CD4-positive, alpha-beta T cell treated with Interleukin-6 at 100 ng/mL for 8 hours (primary cell): Measurements from ENCODE around the gene CSNK2A2.

Experiments
- DNase-seq: peaks from one replicate; pipeline ENCODE4 v3.0.0-alpha.2; 2020; ENCODE audit warnings: mixed read lengths, low spot score

The CSNK2A2 gene

DNA sequence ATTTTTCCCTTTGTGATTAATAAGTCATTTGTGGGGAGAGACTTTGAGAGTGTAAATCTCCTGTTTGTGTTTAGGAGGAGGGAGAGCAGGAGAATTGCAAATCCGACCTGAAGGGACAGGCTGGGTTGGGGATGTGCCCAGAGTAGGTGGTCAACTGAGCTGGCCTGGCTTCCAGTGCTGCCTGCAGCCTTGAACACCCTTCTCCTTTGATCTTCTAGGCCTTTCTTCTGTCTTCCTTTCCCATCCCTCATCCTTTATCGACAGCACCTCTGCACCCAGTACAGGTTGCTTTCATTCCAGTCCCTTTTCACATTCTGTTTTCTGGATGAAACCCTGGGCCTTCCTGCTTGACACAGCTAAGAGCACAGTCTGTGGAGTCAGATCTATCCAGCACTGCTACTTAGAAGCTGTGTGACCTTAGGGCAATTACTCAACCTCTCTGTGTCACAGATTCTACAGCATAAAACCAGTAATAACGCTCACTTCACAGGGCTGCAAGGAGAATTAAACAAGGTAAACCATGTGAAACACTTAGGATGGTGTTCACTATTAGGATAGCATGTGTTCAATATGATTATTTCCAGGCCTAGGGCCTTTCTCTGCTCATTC lies 1.0 kb upstream of the CSNK2A2 start:
- no peak for DNase-seq

DNA sequence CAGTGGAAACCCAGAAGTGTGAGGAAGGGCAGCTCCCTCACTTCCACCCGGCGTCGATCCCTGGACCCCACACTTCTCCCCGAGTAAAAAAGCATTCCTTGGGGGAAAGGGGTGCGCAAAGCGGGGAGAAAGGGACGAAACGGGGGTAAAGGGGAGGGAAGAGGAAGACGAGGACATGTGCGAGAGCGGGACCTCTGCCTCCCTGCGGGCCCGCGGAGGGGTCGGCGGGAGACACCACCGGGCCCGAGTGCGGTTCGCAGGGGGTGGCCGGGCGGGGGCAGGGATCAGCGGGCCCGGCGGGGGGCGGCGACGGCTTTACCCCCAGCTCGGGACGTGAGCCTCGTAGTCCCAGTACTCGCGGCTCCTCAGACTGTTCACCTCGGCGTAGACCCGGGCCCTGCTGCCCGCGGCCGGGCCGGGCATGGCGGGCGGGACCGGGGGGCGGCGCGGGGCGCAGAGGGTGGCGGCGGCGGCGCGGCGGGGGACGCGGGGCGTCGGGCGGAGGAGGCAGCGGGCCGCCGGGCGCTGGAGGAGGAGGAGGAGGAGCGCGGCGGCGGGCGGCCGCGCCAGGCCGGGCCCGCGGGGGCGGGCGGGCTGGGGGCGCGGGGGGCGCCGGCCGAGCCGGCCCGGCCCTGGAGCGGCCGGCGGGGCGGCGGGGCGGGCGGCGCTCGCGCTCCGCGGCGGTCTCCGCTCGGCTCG lies 443 bp downstream of the CSNK2A2 start:
- DNase-seq: no peak

DNA sequence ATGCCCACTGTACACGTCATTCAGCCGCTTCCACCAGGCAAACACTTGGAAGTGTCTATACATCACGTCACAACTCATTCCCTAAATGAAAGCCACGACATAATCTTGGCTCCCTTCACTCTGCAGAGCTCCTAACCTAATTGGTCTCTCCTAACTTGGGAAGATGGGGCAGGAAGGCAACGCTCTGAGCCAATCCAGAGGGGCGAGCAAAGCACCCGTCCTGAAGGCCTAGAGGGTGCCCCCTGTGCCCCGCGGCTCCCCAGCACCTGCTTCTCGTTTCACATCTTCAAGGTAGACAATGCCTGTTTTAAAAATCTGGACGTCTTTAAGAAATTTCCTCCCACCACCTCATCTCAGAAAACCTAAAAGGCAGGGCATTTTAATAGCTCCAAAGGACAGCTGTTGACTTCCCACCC lies 1.0 kb downstream of the CSNK2A2 start:
- no peak for DNase-seq

DNA sequence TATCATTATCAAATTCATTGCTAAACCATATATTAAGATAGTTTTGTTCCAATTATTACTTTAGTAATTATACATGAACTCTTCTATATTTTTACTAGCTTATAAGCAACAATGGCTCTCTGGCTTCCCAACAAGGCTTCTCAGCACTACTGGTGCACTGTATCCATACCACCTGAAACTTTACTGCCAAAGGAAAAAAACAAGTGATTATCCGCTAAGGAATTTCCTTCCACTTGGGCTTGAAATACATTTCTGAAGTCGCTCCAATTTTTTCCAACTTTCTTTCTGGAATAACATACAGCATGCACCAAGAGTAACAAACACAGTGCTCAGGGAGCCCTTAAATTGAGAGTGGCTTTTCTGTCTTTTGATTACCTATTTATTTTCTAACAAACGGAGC lies 2.1 kb downstream of the CSNK2A2 start:
- no peak for DNase-seq

DNA sequence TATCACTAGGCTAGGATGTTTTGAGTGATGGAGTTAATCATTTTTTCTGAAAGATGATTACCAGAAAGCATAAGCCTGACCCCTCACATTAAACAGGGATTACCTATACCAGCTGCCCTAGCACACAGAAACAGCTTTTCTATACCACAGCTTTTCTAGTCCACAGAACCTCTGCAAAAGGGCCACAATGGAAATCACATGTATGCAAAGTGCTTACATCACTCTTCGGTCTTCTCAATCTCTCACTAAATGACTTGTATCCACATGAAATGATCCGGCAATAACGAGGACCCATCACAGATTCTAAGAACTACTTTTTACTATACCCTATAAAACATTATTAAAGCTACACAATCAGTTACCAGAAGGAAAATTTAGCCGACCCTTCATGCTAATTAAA lies 2.6 kb downstream of the CSNK2A2 start:
- no peak for DNase-seq

DNA sequence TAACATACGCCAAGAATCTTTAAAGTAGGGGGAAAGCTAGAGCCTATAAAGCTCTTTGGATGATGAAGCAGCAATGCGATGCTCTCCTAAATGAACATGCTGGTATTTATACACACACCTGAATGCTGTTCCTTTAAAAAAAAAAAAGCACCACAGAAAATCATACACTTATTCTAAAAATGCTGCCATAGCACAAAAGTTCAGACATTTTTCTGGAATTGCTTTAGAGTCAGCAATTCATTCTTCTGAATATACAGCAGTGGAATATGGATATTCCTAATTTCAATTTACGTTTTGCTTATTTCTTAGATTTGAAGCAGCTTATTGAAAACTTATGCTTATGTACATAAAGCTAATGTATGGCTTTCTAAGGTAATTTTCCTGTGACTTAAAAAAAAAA lies 3.1 kb downstream of the CSNK2A2 start:
- no peak for DNase-seq

DNA sequence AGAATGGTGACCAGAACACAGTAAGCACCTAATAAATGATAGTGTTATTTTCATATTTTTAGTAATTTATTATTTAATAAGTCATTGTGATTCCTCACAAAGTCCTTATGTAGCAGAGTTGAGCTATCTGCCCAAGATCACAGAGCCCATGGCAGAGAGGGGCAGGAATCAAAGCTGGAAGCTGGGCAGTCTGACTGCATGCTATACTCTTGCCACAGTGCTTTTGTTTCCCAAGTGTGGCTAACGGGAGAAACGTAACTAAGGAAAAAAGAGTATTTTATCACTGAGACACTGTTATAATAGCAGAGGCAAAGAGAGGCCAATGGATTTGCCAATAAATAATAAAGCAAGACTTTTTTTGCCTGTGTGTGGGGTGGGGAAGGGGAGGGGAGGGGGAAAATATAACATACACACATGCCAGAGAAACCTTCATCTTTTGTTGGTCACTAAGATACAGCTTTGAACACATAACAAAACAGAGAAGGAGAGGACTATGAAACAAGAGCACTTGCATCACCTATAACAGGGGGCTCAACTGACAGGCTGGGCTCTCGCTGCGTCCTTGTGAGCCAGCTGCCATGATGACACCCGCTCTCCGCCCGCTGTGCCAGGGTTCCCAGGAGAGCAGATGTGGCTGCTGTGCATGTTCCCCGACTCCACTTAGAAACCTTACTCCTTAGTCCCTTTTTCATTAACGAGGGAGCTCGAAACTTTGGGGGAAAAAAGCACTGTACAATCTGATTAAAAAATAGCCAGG lies 10.1 kb downstream of the CSNK2A2 start:
- DNase-seq: no peak

DNA sequence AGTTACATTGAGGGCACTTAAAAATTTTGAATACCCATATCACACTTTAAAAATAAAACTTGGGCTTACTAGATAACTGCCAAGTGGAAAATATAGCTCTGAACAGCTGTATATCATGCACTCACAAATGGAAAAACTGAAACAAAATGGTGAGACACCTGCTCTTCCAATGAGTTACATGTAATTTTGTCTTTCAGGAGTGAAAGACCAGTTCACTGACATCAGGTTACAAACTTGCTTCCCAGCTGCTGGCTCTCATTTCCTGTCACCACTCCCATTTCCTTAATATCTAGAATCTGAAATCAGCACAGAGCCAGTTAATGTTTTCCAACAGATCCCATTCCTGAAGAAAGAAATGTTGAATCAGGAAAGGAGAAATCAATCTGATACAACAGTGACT lies 10.8 kb downstream of the CSNK2A2 start:
- no peak for DNase-seq

DNA sequence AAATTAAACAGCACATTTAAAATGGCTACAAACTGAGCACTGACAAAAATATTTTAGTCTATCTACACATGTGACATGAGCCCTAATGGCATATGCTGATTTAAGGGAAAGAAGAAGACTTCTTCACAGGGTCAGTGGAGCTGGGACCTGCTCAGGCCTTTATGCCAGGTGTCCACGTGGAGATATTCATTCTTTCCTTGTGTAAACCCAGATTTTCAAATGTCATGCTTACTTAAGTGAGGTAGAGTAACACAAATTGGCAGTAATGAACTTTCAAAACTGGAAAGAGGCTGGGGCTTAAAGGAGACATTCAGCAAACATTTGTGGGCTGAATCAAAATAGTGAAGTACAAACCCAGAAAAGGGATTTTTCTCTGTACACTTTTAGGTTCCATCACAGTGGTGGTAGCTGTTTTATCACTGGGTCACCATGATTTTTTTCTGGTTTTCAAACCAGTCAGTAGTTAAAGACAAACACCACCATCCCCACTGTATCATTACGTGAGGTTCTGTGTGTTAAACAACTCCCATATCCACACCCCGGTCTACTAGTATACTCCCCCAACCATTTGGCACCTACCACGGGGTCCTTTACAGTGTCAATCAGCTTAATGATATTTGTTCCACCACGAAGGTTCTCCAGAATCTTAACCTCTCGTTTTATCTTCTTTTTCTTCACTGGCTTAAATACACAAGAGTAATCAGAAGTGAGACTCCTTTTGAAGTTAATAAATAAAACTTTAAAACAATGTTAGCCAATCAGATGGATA lies 11.5 kb downstream of the CSNK2A2 start:
- no peak for DNase-seq

DNA sequence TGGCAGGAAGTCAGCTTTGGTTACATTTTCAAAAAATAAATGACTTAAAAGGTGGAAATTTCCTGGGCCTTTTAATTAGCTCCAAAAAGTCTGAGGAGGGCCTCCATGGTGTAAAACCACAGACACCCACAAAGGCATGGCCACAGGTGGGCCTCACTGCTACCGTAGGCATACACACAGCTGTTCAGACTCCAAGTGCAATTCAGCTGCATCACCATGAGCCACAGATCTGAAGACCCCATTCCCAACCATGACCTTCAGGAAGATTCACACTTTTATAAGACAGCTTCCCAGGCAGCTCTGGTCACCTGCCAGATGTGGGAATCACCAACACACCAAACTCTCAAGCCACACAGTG lies 20.6 kb downstream of the CSNK2A2 start:
- DNase-seq: no peak

DNA sequence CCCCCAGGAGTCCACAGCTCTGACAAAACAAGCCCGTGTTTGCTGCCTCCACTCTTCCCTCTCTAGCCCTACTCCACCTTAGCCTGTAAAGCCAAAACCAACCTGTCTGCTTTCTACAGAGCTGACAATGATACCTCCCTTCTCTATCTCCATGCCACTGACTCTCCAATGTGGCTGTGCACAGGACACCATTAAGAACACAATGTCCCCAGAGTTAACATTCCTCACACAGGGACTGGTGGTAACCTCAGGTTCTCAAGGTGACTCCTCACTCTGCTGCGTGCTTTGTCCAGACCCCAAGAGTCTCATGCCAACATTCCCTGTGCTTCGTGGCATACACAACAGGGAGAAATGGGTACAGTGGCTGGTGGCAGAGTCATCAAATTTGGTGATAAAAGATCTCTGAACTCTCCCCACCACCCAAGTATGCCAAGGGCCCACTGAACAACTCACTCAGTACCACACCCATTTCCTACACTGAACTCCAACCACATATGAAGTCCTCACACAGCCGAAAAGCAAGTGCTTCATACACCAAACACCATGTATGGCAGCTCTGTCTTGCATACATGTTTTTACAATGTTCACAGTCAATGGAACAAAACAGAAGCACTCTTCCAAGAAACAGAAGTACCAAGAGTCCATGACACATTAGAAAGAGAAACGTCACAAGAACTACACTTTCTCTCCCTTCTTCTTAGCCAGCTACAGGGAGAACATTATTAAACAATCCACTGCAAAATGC lies 21.1 kb downstream of the CSNK2A2 start:
- DNase-seq: no peak

DNA sequence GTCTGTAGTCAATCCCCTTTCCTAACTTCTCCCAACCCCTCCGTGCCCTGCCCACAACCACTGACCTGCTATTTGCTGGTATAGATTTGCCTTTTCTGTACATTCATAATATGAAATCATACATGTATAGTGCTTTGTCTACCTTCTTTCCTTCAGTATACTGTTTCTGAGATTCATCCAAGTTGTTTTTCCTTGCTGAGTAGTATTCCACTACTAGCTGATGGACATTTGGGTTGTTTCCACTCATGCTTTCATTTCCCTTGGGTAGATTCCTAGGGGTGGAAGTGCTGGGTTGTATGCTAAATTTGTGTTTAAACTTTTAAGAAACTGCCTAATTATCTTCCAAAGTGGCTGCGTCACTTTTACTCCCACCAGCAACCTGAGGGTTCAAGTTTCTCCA lies 27.7 kb downstream of the CSNK2A2 start:
- DNase-seq: no peak

DNA sequence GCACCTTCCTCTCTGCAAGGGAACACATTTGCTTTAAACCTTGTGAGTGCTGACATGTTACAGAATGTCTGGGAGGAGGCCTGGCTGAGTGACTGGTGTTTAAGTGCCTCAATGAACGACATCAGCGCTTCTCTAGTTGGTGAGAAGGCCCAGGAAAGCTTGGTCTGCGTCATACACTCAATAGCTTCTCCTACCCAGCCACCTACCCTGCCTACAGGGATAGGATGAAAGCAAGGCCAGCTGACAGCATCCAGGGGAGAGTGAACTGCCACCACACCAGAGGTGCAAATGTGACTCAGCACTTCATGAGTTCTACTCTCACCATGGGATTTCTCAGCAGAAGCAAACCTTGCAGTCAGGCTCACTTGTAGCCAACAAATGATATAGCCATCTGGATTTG lies 37.1 kb downstream of the CSNK2A2 start:
- DNase-seq: no peak

DNA sequence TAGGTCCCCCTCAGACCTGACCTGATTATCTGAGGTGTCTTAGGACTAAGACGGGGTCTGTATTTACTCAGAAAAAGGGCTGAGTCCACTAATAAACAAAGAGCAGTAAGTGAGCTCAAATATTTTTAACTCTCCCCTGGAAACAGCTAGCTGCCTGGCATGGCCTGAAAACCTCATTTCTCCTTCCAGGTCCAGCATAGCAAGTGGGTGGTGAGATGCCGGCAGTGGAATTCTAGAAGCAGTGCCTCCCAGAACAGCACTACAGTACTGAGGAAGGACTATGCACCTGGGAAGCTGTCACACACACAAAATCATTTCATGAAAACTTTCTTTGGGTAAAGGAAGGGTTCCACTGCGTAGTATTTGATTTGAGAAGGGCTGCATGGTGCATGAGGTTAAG lies 39.2 kb downstream of the CSNK2A2 start:
- no peak for DNase-seq

DNA sequence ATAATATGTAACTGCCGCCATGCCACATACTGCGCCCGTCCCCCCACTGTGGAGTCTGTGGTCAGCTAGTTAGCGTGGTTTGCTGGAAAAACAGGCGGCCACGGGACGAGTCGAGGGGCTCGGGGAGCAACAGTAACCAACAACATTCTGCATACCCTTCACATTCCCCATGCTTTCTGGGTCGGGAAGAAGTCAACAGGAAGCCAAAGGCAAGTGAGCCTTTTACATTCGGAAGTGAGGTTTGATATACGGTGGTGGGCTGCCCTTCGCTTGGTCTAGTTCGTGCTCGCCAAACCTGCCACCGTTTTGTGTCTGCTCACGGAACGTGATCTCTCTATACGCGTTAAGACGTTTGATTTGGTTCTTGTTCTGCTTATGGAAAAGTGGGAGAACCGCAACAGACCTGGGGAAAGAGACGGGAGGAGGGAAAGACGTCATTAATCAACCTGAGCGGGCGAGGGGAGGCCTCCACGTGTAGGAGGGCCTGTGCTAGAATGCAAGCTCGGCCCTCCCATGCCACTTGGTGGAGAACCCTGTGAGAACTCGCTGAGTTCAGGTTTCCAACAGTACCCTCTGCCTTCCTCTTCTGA lies 39.9 kb downstream of the CSNK2A2 start:
- DNase-seq: no peak

DNA sequence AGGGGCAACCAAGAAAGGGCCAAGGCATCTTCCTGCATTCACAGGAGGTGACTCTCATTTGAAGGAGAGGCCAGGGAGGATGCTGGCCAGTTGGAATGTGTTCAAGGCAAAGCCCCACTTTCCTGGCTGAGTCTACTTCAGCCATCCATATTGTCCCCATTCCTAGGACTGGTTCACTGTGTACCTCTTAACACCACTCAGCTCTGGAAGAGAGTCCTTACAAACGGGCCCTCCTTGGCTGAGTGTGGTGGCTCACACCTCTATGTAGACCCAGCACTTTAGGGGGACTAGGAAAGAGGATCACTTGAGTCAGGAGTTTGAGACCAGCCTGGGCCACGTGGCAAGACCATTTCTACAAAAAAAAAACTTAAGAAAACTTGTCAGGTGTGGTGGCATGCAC lies 40.7 kb downstream of the CSNK2A2 start:
- no peak for DNase-seq

DNA sequence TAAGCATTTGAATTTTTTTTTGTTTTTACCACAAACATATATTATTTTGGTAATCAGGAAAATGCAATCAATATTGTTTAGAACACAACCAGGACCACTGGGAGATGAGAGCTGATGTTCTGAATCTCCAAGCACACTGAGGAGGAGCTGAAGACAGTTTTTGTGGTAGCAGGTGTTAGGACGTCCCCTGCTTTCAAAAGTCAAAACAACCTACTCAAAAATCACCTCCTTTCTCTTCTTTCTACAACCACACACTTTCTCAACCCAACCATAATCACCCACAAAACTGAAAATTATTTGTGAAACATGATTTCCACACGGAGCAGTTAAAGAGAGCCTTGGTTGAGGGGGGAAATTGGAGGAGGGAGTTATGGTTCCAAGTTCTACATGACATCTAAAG lies 42.1 kb downstream of the CSNK2A2 start:
- DNase-seq: no peak

DNA sequence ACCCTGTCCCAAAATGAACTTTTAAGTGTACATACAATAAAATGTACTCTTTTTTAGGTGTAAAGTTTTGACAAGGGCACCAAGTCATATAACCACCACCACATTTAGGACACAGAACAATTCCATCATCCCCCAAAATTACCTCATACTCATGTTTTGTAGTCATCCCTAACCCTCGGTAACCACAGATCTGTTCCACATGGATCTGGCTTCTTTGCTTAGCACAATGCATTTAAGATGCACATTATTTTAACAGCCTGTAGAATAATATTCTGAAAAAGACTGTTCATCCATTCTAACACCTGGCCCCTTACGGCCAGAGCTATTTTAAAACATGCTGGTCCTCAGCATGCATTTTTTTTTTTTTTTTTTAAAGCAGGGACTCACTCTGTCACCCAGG lies 43.6 kb downstream of the CSNK2A2 start:
- DNase-seq: no peak

DNA sequence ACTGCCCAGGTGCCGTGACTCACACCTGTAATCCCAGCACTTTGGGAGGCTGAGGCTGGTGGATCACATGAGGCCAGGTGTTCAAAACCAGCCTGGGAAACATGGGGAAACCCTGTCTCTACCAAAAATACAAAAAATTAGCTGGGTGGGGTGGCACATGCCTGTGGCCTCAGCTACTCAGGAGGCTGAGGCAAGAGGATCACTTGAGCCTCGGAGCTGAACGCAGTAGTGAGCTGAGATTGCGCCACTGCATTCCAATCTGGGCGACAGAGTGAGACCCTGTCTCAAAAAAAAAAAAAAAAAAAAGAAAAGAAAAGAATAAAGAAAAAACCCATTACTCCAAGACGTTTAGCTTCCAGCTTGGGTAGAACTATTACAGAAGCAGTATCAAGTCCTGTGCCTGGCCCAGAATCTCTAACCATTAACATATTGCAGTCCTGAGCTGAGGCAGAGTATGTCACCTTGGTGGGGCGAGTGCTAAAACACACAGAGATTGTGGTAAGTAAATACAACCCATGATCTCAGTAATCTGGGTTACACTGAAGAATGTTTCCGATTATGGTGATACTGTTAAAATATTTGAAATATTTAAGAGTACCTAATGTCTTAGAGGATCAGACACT lies 45.5 kb downstream of the CSNK2A2 start:
- DNase-seq: no peak

DNA sequence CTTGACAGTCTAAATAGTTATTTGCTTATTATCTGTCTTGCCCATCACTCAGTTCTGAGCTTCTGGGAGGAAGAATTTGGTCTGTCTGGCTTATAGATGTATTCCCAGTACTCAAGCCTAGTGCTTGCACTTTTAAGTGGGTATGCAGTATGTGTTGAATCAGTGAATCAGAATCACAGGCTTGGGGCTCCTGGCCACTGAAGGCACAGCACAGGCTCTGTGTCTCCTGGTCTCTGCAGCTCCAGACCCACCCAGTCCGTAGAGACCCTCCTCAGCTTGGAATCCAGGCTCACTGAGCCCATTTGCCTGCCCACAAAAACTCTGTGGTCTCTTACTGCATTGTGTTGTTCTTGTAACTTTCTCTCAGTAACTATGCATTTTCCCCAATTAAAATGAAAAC lies 49.4 kb downstream of the CSNK2A2 start:
- DNase-seq: no peak

DNA sequence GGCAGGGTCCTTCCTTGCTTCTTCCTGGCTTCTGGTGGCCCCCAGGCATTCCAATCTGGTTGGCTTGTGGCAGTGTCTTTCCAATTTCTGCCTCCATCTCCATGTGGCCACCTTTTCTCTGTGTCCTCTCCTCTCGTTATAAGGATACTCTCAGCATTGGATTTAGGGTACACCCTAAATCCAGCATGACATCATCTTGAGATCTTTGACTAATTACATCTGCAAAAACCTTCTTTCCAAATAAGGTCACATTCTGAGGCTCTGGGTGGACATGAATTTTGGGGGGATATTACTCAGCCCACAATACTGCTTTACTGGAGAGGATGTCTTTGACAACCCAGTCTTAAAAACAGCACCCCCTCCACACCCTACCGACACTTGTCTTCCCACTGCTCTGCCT lies 49.8 kb downstream of the CSNK2A2 start:
- no peak for DNase-seq
